Mucosa of stomach (tissue), 1 donor: ENCODE results near the gene ITPR1.

Experiments used
- H3K27me3 ChIP-seq: one replicate; pipeline ENCODE4 v1.7.0; 2013; ENCODE audit warnings: mild to moderate bottlenecking, low read length; ENCODE audit not compliant: control insufficient read depth, insufficient read depth
- H3K36me3 ChIP-seq: one replicate; pipeline ENCODE4 v1.7.0; 2013; ENCODE audit warnings: low read length; ENCODE audit not compliant: control insufficient read depth, insufficient read depth
- H3K4me1 ChIP-seq: one replicate; pipeline ENCODE4 v1.7.0; 2013; ENCODE audit warnings: mild to moderate bottlenecking, low read length; ENCODE audit not compliant: control insufficient read depth, insufficient read depth
- H3K4me3 ChIP-seq: one replicate; pipeline ENCODE4 v1.7.0; 2013; ENCODE audit warnings: low read length
- H3K9ac ChIP-seq: one replicate; pipeline ENCODE4 v1.7.0; 2013; ENCODE audit warnings: mild to moderate bottlenecking, low read length, moderate library complexity
- H3K9me3 ChIP-seq: one replicate; pipeline ENCODE4 v1.7.0; 2013; ENCODE audit warnings: mild to moderate bottlenecking, low read length, moderate library complexity; ENCODE audit not compliant: control insufficient read depth
- donor health status: Pancreatic carcinoma.

The ITPR1 gene

GRCh38 chr3:4716706-4717362 is 223.7 kb downstream of the ITPR1 start:
- H3K9ac ChIP-seq = no peak overlapping the region
- H3K36me3 ChIP-seq = no peaks in the 10 kb centered on the region
- H3K27me3 ChIP-seq = no peaks in the 10 kb centered on the region
- H3K9me3 ChIP-seq = no peaks in the 10 kb centered on the region
- H3K4me3 ChIP-seq = no peak overlapping the region
- H3K4me1 ChIP-seq = peaks cover 24% of the 10 kb centered on the region

GRCh38 chr3:4717363-4717740 is 224.2 kb downstream of the ITPR1 start:
- no peaks in the 10 kb centered on the region for H3K36me3 ChIP-seq
- H3K9me3 ChIP-seq = no peaks in the 10 kb centered on the region
- H3K4me1 ChIP-seq = peaks cover 29% of the 10 kb centered on the region
- H3K9ac ChIP-seq = no peak overlapping the region
- H3K27me3 ChIP-seq = no peaks in the 10 kb centered on the region
- H3K4me3 ChIP-seq = no peak overlapping the region

- H3K9ac ChIP-seq = no peak overlapping the region
- peaks cover 29% of the 10 kb centered on the region for H3K4me1 ChIP-seq
These were observed 225.1 kb downstream of the ITPR1 start for GRCh38 chr3:4718179-4718736.

GRCh38 chr3:4719046-4719501 is 225.9 kb downstream of the ITPR1 start:
- H3K36me3 ChIP-seq = no peaks in the 10 kb centered on the region

More at GRCh38 chr3:4718179-4718736, 225.1 kb downstream of the ITPR1 start:
- Histone ChIP-seq H3K9me3 (no peaks in the 10 kb centered on the region), H3K36me3 (no peaks in the 10 kb centered on the region), H3K4me3 (no peak overlapping the region), H3K27me3 (no peaks in the 10 kb centered on the region)

GRCh38 chr3:4720316-4721075 is 227.3 kb downstream of the ITPR1 start:
- Histone ChIP-seq H3K4me1 (peaks cover 29% of the 10 kb centered on the region), H3K9ac (no peak overlapping the region), H3K9me3 (no peaks in the 10 kb centered on the region), H3K4me3 (no peak overlapping the region), H3K27me3 (no peaks in the 10 kb centered on the region), H3K36me3 (no peaks in the 10 kb centered on the region)

More at GRCh38 chr3:4719046-4719501, 225.9 kb downstream of the ITPR1 start:
- Histone ChIP-seq H3K9me3 (no peaks in the 10 kb centered on the region), H3K4me3 (no peak overlapping the region), H3K4me1 (peaks cover 29% of the 10 kb centered on the region), H3K27me3 (no peaks in the 10 kb centered on the region), H3K9ac (no peak overlapping the region)

GRCh38 chr3:4721511-4721911 is 228.4 kb downstream of the ITPR1 start:
- no peaks in the 10 kb centered on the region for H3K36me3 ChIP-seq
- H3K4me1 ChIP-seq = peaks cover 29% of the 10 kb centered on the region
- no peaks in the 10 kb centered on the region for H3K9me3 ChIP-seq
- no peak overlapping the region for H3K4me3 ChIP-seq
- no peaks in the 10 kb centered on the region for H3K27me3 ChIP-seq
- no peak overlapping the region for H3K9ac ChIP-seq

- no peaks in the 10 kb centered on the region for H3K9me3 ChIP-seq
- H3K9ac ChIP-seq = no peak overlapping the region
- H3K4me3 ChIP-seq = no peak overlapping the region
- H3K36me3 ChIP-seq = no peaks in the 10 kb centered on the region
- H3K27me3 ChIP-seq = no peaks in the 10 kb centered on the region
- H3K4me1 ChIP-seq = peaks cover 29% of the 10 kb centered on the region
These were observed 229.0 kb downstream of the ITPR1 start for GRCh38 chr3:4722103-4722502.

GRCh38 chr3:4724051-4724629 is 231.0 kb downstream of the ITPR1 start:
- Histone ChIP-seq H3K36me3 (no peaks in the 10 kb centered on the region), H3K4me1 (peaks cover 20% of the 10 kb centered on the region), H3K9me3 (no peaks in the 10 kb centered on the region), H3K27me3 (no peaks in the 10 kb centered on the region), H3K9ac (no peak overlapping the region), H3K4me3 (no peak overlapping the region)

GRCh38 chr3:4726549-4726948 is 233.4 kb downstream of the ITPR1 start:
- no peak overlapping the region for H3K4me3 ChIP-seq
- peaks cover 6% of the 10 kb centered on the region for H3K4me1 ChIP-seq
- no peaks in the 10 kb centered on the region for H3K27me3 ChIP-seq
- no peaks in the 10 kb centered on the region for H3K36me3 ChIP-seq
- H3K9me3 ChIP-seq = no peaks in the 10 kb centered on the region
- H3K9ac ChIP-seq = no peak overlapping the region

- Histone ChIP-seq H3K9me3 (no peaks in the 10 kb centered on the region), H3K36me3 (no peaks in the 10 kb centered on the region), H3K4me3 (no peak overlapping the region), H3K4me1 (no peaks in the 10 kb centered on the region), H3K9ac (no peak overlapping the region), H3K27me3 (no peaks in the 10 kb centered on the region)
These were observed 236.2 kb downstream of the ITPR1 start for GRCh38 chr3:4729061-4729973.

- Histone ChIP-seq H3K36me3 (no peaks in the 10 kb centered on the region), H3K27me3 (no peaks in the 10 kb centered on the region), H3K4me3 (no peak overlapping the region), H3K9me3 (no peaks in the 10 kb centered on the region), H3K9ac (no peak overlapping the region), H3K4me1 (no peaks in the 10 kb centered on the region)
These were observed 237.6 kb downstream of the ITPR1 start for GRCh38 chr3:4730719-4731118.
